RCC 7860 (cell line): Measurements from ENCODE around the gene SERTAD2.

Experiments used
- DNase-seq: peaks from one replicate; pipeline ENCODE4 v3.0.0-alpha.2; 2015; ENCODE audit warnings: low spot score
- FAIRE-seq: peaks from 2 replicates; lab custom pipeline; 2012; peaks lifted over from hg19 to GRCh38; lab: Jason Lieb, UNC

SERTAD2 gene

GRCh38 chr2:64675860-64676259 is 22.1 kb upstream of the SERTAD2 start:
- FAIRE-seq (peak; percentile 87), DNase-seq (peak; percentile 79)

- FAIRE-seq (no peak), DNase-seq (no peak)
Measured at GRCh38 chr2:64672708-64673107, 19.0 kb upstream of the SERTAD2 start.

- DNase-seq (no peak), FAIRE-seq (no peak)
Measured at GRCh38 chr2:64670047-64670446, 16.3 kb upstream of the SERTAD2 start.

DNA sequence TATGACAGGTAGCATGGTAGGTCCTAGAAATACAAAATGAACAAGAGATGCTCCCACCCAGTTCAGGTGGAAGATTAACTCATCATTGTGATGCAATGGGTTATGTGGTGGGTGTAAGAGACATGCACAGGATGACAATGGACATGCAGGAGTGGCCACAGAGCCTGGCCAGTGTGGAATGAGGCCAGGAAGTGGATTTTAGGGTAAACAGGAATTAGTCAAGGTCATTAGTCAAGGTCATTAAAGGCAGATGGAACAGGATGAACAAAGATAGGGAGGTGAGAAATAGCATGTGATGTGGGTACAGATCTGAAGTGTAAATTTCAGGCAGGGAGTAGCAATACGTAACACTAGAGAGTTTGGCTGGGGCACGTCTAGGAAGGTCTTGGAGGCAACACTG is 15.6 kb upstream of the SERTAD2 start:
- FAIRE-seq, result no peak
- DNase-seq, result no peak

GRCh38 chr2:64668542-64668941 is 14.8 kb upstream of the SERTAD2 start:
- DNase-seq (no peak), FAIRE-seq (no peak)

DNA sequence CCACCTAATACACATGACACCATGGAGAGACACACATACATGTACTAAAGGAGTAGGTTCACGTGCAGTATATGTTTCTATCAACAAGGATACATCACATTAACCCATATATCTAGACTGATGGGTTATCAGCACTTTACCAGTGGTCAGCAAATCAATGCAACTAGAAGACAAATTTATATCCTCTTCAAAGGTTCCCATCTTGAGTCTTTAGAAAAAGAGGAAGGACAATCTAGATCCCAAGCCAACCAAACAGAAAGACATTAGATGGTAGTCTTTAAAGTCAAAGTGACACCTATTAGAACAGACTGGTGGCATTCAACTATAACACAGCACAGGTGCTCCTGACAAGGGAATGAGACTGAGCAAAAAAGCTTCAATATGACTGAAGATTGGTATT is 13.8 kb upstream of the SERTAD2 start:
- DNase-seq (no peak), FAIRE-seq (no peak)

GRCh38 chr2:64666810-64667438 is 13.2 kb upstream of the SERTAD2 start:
- DNase-seq (no peak), FAIRE-seq (no peak)

GRCh38 chr2:64665709-64666108 is 12.0 kb upstream of the SERTAD2 start:
- no peak for DNase-seq

GRCh38 chr2:64663402-64663801 is 9.7 kb upstream of the SERTAD2 start:
- FAIRE-seq, result no peak
- DNase-seq, result no peak

More at GRCh38 chr2:64665709-64666108, 12.0 kb upstream of the SERTAD2 start:
- FAIRE-seq, result no peak

GRCh38 chr2:64661741-64662169 is 8.0 kb upstream of the SERTAD2 start:
- no peak for DNase-seq
- no peak for FAIRE-seq

DNA sequence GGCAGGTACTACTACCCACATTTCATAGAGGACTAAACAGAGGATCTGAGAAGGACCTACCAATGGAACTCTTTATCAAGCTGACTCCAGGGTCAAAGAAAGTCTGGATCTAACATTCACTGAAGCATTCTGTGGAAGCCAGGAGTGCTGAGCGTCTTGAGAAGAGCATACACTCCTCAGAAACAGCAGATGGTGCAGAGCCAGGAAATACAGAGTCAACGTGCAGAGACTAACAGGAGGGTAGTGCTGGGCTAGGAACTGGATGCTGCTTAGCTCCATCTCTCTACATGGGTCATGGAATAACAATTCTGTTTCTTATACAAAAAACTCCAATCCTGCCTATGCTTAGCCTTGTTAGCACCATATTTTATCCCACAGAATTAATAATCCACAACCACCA is 5.5 kb upstream of the SERTAD2 start:
- DNase-seq (no peak), FAIRE-seq (no peak)

- FAIRE-seq, result no peak
- DNase-seq, result no peak
Measured at GRCh38 chr2:64658269-64658668, 4.6 kb upstream of the SERTAD2 start.

GRCh38 chr2:64657411-64657810 is 3.7 kb upstream of the SERTAD2 start:
- no peak for DNase-seq
- no peak for FAIRE-seq

- FAIRE-seq (no peak), DNase-seq (peak; percentile 34)
Measured at GRCh38 chr2:64656379-64656778, 2.7 kb upstream of the SERTAD2 start.

DNA sequence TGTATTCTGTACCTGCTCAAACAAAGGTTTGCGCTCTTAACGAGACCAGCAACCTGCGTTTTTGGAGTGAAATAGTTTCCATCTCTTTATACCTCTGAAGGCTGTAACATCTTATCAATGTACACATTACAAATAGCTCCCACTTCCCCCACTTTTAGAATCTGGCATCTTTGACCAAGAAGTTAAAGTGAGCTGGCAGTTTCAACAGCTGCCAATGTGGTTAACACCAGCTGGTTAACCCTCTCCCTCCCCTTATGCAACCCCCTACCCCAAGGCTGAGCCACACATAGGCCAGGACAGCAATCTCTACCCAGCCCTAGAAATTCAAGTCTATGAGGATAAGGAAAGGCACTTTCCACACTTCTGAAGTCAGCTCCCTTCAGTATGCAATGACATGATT is 2.2 kb upstream of the SERTAD2 start:
- DNase-seq (no peak), FAIRE-seq (no peak)

GRCh38 chr2:64655018-64655664 is 1.4 kb upstream of the SERTAD2 start:
- FAIRE-seq, result peak; percentile 55

DNA sequence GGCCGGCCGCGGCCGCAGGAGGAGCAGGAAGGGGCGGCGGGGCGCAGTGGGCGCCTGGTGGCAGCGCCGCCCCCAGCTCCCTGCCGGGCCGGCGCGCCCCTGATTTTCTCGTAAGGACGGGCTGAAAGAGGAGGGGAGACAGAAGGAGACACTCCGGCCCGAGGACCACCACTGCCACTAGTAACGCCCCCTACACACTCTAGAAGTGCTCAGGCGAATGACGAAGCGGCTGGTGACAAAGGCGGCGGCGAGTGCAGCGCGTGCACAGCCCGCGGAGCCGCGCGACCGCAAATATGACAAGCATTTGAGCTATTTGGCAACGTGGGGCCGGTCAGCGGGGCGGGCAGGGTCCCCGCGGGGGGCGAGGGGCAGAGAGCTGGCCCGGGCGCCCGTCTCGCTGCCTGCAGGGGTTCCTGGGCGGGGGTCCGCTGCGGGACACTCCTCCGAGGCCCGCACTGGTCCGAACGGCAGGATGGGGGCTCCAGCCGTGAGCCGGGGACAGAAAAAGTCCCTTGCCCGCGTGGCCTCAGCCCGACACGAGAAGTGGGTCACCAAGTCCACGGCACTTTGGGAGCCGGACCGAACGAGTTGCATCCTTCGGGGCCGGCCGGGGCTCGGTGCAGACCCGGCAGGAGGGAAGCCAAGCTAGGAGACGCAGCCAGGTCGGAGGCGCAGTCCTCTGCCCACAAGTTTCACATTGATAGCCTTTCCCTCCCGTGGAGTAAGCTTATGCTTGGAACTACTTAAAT is 524 bp upstream of the SERTAD2 start:
- DNase-seq (peak; percentile 94), FAIRE-seq (no peak)

More at GRCh38 chr2:64655018-64655664, 1.4 kb upstream of the SERTAD2 start:
- peak; percentile 7 for DNase-seq

- peak; percentile 73 for DNase-seq
- peak; percentile 79 for FAIRE-seq
Measured at GRCh38 chr2:64652231-64653108, 1.2 kb downstream of the SERTAD2 start.

DNA sequence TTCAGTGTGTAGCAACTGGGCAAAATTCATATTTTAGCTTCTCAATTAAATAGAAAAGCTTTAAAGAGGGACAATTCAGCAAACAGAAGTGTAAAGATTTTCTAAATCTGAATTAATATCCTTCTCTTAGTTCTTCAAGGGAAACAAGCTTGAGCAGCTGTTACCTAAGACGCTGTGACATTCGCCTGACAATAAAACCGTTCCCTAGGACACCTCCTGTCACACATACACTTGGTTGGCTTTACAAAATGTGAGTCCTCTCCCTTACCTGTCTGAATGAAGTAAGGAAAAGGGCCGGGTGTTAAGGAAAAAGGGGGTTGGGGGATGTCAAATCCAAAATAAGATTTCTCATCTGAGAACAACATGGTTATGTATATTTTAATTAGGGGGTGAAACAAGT is 2.1 kb downstream of the SERTAD2 start:
- DNase-seq, result no peak
- no peak for FAIRE-seq

- DNase-seq (no peak), FAIRE-seq (no peak)
Measured at GRCh38 chr2:64650722-64651338, 2.9 kb downstream of the SERTAD2 start.

DNA sequence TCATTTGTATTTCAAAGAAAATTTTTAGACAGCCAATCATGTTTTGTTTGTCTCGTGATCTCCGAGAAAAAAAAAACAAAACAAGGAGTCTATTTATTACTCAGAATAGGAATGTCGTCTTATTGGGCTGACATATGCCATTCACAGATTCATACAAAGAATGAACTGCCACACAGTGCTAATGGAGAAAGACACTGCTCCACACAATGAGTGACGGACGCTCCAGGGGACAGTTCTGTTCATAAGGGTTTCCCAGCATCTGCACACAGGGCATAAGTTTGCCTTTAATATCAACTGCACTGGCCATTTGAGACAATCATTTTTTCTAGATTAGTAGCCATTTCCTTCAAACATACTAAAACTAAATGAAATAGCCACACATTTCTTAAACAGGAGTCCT is 3.4 kb downstream of the SERTAD2 start:
- FAIRE-seq (no peak), DNase-seq (no peak)
